ENCODE data around the gene TREML2.
"Not testable (repeated sequence)": the region's sequence is repeated elsewhere in the genome, so short reads cannot be mapped to it uniquely, and the experiment has no call there.

TREML2 gene

GRCh38 chr6:41208439-41209106 is 7.6 kb upstream of the TREML2 start:
- DNase-seq: no peak

GRCh38 chr6:41204156-41204555 is 3.2 kb upstream of the TREML2 start:
- DNase-seq: no peak

- DNase-seq: no peak
Observed at GRCh38 chr6:41201764-41202173, 820 bp upstream of the TREML2 start.

GRCh38 chr6:41200296-41200900 is 551 bp downstream of the TREML2 start:
- no peak for DNase-seq

GRCh38 chr6:41199552-41200246 is 1.2 kb downstream of the TREML2 start:
- DNase-seq: no peak

GRCh38 chr6:41197234-41197633 is 3.7 kb downstream of the TREML2 start:
- no peak for DNase-seq

- DNase-seq: no peak
Observed at GRCh38 chr6:41194386-41194785, 6.6 kb downstream of the TREML2 start.

- no peak for DNase-seq
Observed at GRCh38 chr6:41193884-41194283, 7.1 kb downstream of the TREML2 start.

GRCh38 chr6:41193171-41193734 is 7.7 kb downstream of the TREML2 start:
- DNase-seq: no peak

GRCh38 chr6:41191569-41191968 is 9.4 kb downstream of the TREML2 start:
- no peak for DNase-seq

GRCh38 chr6:41190791-41191190 is 10.2 kb downstream of the TREML2 start:
- no peak for DNase-seq

GRCh38 chr6:41189967-41190366 is 11.0 kb downstream of the TREML2 start:
- no peak for DNase-seq

- DNase-seq: not testable (repeated sequence)
Observed at GRCh38 chr6:41189046-41189445, 11.9 kb downstream of the TREML2 start.

GRCh38 chr6:41187924-41188886 is 12.7 kb downstream of the TREML2 start:
- DNase-seq: no peak

- no peak for DNase-seq
Observed at GRCh38 chr6:41186031-41186562, 14.9 kb downstream of the TREML2 start.

- no peak for DNase-seq
Observed at GRCh38 chr6:41184761-41185160, 16.2 kb downstream of the TREML2 start.

- DNase-seq: peak; percentile 50
Observed at GRCh38 chr6:41182069-41183034, 18.6 kb downstream of the TREML2 start.

GRCh38 chr6:41181566-41181965 is 19.4 kb downstream of the TREML2 start:
- DNase-seq: no peak

GRCh38 chr6:41179163-41179562 is 21.8 kb downstream of the TREML2 start:
- no peak for DNase-seq

GRCh38 chr6:41177695-41178094 is 23.3 kb downstream of the TREML2 start:
- DNase-seq: no peak

GRCh38 chr6:41177287-41177686 is 23.7 kb downstream of the TREML2 start:
- DNase-seq: no peak
